RWPE1 (cell line): Measurements from ENCODE around the gene FXN.
"Not testable (repeated sequence)": the region's sequence is repeated elsewhere in the genome, so short reads cannot be mapped to it uniquely, and the experiment has no call there.

Experiments used
- CTCF ChIA-PET: fragments of 350-600 bp; sonication (Branson Sonifier 250); formaldehyde crosslinking; extraction: SDS; loops from one replicate; lab custom pipeline; 2021; lab: Yijun Ruan, JAX
- POLR2A ChIA-PET: fragments of 400-600 bp; formaldehyde crosslinking; extraction: SDS; loops from one replicate; lab custom pipeline; 2020; ENCODE audit warnings: antibody characterized with exemption; ENCODE audit not compliant: low non-redundant PET; lab: Yijun Ruan, JAX
- DNase-seq: peaks from one replicate; pipeline ENCODE4 v3.0.0; 2012; ENCODE audit warnings: low spot score
- H3K27ac ChIP-seq: fragments of 450-650 bp; 2 replicates; pipeline ENCODE4 v1.5.1; 2017
- CTCF ChIP-seq: fragments of 450-650 bp; conservative IDR thresholded peaks from 2 replicates; pipeline ENCODE4 v1.5.1; 2017; ENCODE audit warnings: low read depth, mild to moderate bottlenecking

The FXN gene

GRCh38 chr9:69089082-69089481 is 53.5 kb downstream of the FXN start:
- no peak for TF ChIP-seq CTCF
- H3K27ac ChIP-seq: no peak overlapping the region
- no peak for DNase-seq
- CTCF ChIA-PET: interaction anchor here (0.6 kb wide), 1 partner anchor 216 kb away, joined by 3 read pairs; no protein-coding TSS in a partner anchor
- POLR2A ChIA-PET: no interaction called here

GRCh38 chr9:69089491-69089890 is 53.9 kb downstream of the FXN start:
- H3K27ac ChIP-seq: no peak overlapping the region
- CTCF ChIA-PET: interaction anchor here (0.6 kb wide), 1 partner anchor 216 kb away, joined by 3 read pairs; no protein-coding TSS in a partner anchor
- POLR2A ChIA-PET: no interaction called here
- TF ChIP-seq CTCF: no peak
- no peak for DNase-seq

- no peak for TF ChIP-seq CTCF
- ChIA-PET POLR2A (no interaction called here), CTCF (no interaction called here)
- no peak overlapping the region for H3K27ac ChIP-seq
- no peak for DNase-seq
Measured at GRCh38 chr9:69090140-69090750, 54.7 kb downstream of the FXN start.

GRCh38 chr9:69090946-69091345 is 55.4 kb downstream of the FXN start:
- ChIA-PET CTCF (no interaction called here), POLR2A (no interaction called here)

GRCh38 chr9:69093471-69094103 is 58.0 kb downstream of the FXN start:
- CTCF ChIA-PET: interaction anchor here (1.0 kb wide), 1 partner anchor 61 kb away, joined by 5 read pairs; no protein-coding TSS in a partner anchor
- POLR2A ChIA-PET: no interaction called here
- no peak for TF ChIP-seq CTCF

More at GRCh38 chr9:69090946-69091345, 55.4 kb downstream of the FXN start:
- no peak for DNase-seq
- no peak for TF ChIP-seq CTCF
- no peak overlapping the region for H3K27ac ChIP-seq

GRCh38 chr9:69094361-69095135 is 59.0 kb downstream of the FXN start:
- DNase-seq, H3K27ac ChIP-seq, POLR2A ChIA-PET: not testable (repeated sequence)
- CTCF ChIA-PET: interaction anchor here (0.6 to 0.7 kb wide), 2 partner anchors 97 to 620 kb away, joined by 4 to 5 read pairs; no protein-coding TSS in a partner anchor

More at GRCh38 chr9:69093471-69094103, 58.0 kb downstream of the FXN start:
- no peak overlapping the region for H3K27ac ChIP-seq
- no peak for DNase-seq
